Ovary (tissue), 9 donors: ENCODE data around the gene HNRNPCL1. TPM values are rescaled to one million over a fixed set of nuclear protein-coding genes. Genes with fewer than 3 reads are reported as not detected.

Source experiments
- DNase-seq, 5 donors: peaks; one replicate each; pipeline ENCODE4 v3.0.0-alpha.2; 2019 to 2020
- H3K27ac ChIP-seq, 2 donors: fragments of 200-600 bp; one replicate each; pipeline versions ENCODE4 v1.5.1 to v1.8.0; 2019 to 2022
- H3K27me3 ChIP-seq: fragments of 200-600 bp; one replicate; pipeline ENCODE4 v1.8.0; 2022
- H3K36me3 ChIP-seq: fragments of 200-600 bp; sonication (generic); one replicate; pipeline ENCODE4 v1.5.1; 2019
- H3K4me1 ChIP-seq: one replicate; pipeline ENCODE4 v1.8.1; 2013; ENCODE audit warnings: mild to moderate bottlenecking, moderate library complexity; ENCODE audit not compliant: insufficient read depth
- H3K4me3 ChIP-seq: fragments of 200-600 bp; sonication (generic); one replicate; pipeline ENCODE4 v1.5.1; 2017
- H3K9me3 ChIP-seq, 2 donors: fragments of 200-600 bp in 1 of 2; sonication (generic) in 1 of 2; one replicate each; pipeline versions ENCODE4 v1.5.1 to v1.8.1; 2013 to 2019; ENCODE audit warnings: mild to moderate bottlenecking in 1 of 2, moderate library complexity in 1 of 2
- CTCF ChIP-seq, 3 donors: fragments of 450-650 bp in 2 of 3; fragments of 200-600 bp in 1 of 3; IDR thresholded peaks; one replicate each; pipeline versions ENCODE4 v1.5.1 to v1.8.0; 2016 to 2022; ENCODE audit warnings: antibody characterized with exemption in 3 of 3, mild to moderate bottlenecking in 1 of 3
- EP300 ChIP-seq: sonication (generic); formaldehyde crosslinking; IDR thresholded peaks from one replicate; pipeline ENCODE4 v1.6.1; 2017; ENCODE audit warnings: antibody characterized with exemption
- POLR2A ChIP-seq: fragments of 450-650 bp; IDR thresholded peaks from one replicate; pipeline ENCODE4 v1.6.1; 2017; ENCODE audit warnings: antibody characterized with exemption, mild to moderate bottlenecking, moderate library complexity
- WGBS, 3 donors: extraction: QIAGEN DNeasy Blood & Tissue Kit in 1 of 3; methylation state at CpG; one replicate each; pipeline versions ENCODE4 v1.1.5 to v1.1.7; 2013 to 2017; 5-methylcytosine and 5-hydroxymethylcytosine counted together
- intact Hi-C, 4 donors: fragments of 100-400 bp; cut with DNase I; formaldehyde crosslinking; loops; one replicate each; pipeline versions ENCODE4 v1.11.0 to v1.15.1; 2022 to 2023
- polyA plus RNA-seq, 2 donors: library from polyadenylated mRNA; stranded (reverse); fragments of 200-250 nt in 1 of 2; fragments of 350-450 nt in 1 of 2; fragmentation: Illumina TruSeq in 1 of 2; extraction: RNeasy Lipid Tissue Mini Kit (QIAGEN cat#74804) in 1 of 2; gene quantifications; one replicate each; pipeline ENCODE4 v1.2.3, GENCODE V29; 2013 to 2014
- total RNA-seq, 7 donors: library from RNA; depleted of rRNA in 2 of 7; stranded (reverse); fragments of >200 nt in 2 of 7; fragmentation: NEBNext Ultra II Directional in 3 of 7; extraction: Animal tissue kit (Norgen Biotek cat#: 25700) in 3 of 7; gene quantifications; one replicate each; pipeline versions ENCODE4 v1.1.0 to v1.2.4, GENCODE V29; 2016 to 2023
- donor health status: DM: no; HTN: no; CAD: no; lungs with moderate emphysema.
- donor health status: DM: no; HTN: no; CAD: no.
- donor health status: Bipolar disorder and iron deficiency.
- donor health status: DM: yes; HTN: yes; CAD: no.
- donor health status: DM: no; HTN: no; CAD: no.
- donor health status: DM: yes; HTN: yes; CAD: no.

The HNRNPCL1 gene
- total and polyA plus RNA-seq, 9 donors: not detected

GRCh38 chr1:12811409-12811784 is 37.1 kb downstream of the HNRNPCL1 start:
- H3K9me3 ChIP-seq: no peaks in the 10 kb centered on the region
- H3K4me1 ChIP-seq: no peaks in the 10 kb centered on the region
- 44 to 54% (median 49%) methylated on average over 2 of the region's 2 CpGs for WGBS, 3 donors
- H3K4me3 ChIP-seq: no peak overlapping the region
- no peaks in the 10 kb centered on the region for H3K36me3 ChIP-seq
- no peak overlapping the region for H3K27ac ChIP-seq
- no peaks in the 10 kb centered on the region for H3K27me3 ChIP-seq
- intact Hi-C loops: no loop called here
- DNase-seq: no peak
- TF ChIP-seq POLR2A (no peak), CTCF (IDR thresholded peaks at IDR 0.05) (no peak), EP300 (no peak)

GRCh38 chr1:12810691-12811408 is 37.7 kb downstream of the HNRNPCL1 start:
- 60 to 79% (median 61%) methylated on average over 5 of the region's 5 CpGs for WGBS, 3 donors
- TF ChIP-seq CTCF (IDR thresholded peaks at IDR 0.05) (no peak), EP300 (no peak), POLR2A (no peak)
- intact Hi-C loops: no loop called here

GRCh38 chr1:12809933-12810332 is 38.6 kb downstream of the HNRNPCL1 start:
- intact Hi-C loops: no loop called here
- H3K4me1 ChIP-seq: no peaks in the 10 kb centered on the region
- no peaks in the 10 kb centered on the region for H3K27me3 ChIP-seq
- TF ChIP-seq EP300: no peak
- TF ChIP-seq CTCF (IDR thresholded peaks at IDR 0.05): no peak
- no peak for TF ChIP-seq POLR2A
- no peak overlapping the region for H3K27ac ChIP-seq
- WGBS, 3 donors: 63 to 90% (median 74%) methylated on average over 1 of the region's 1 CpG
- no peaks in the 10 kb centered on the region for H3K36me3 ChIP-seq
- H3K4me3 ChIP-seq: no peak overlapping the region
- no peak for DNase-seq
- no peaks in the 10 kb centered on the region for H3K9me3 ChIP-seq

More at GRCh38 chr1:12810691-12811408, 37.7 kb downstream of the HNRNPCL1 start:
- Histone ChIP-seq H3K4me3 (no peak overlapping the region), H3K9me3 (no peaks in the 10 kb centered on the region), H3K36me3 (no peaks in the 10 kb centered on the region), H3K4me1 (no peaks in the 10 kb centered on the region), H3K27me3 (no peaks in the 10 kb centered on the region), H3K27ac (no peak overlapping the region)
- DNase-seq: no peak

GRCh38 chr1:12799730-12800129 is 48.8 kb downstream of the HNRNPCL1 start:
- TF ChIP-seq EP300 (no peak), CTCF (IDR thresholded peaks at IDR 0.05) (no peak), POLR2A (no peak)
- DNase-seq: no peak
- Histone ChIP-seq H3K4me1 (no peaks in the 10 kb centered on the region), H3K27me3 (no peaks in the 10 kb centered on the region), H3K9me3 (no peaks in the 10 kb centered on the region), H3K27ac (no peak overlapping the region), H3K4me3 (no peak overlapping the region), H3K36me3 (no peaks in the 10 kb centered on the region)
- WGBS, 3 donors: 59 to 72% (median 59%) methylated on average over 2 of the region's 2 CpGs
- intact Hi-C loops: no loop called here
